GM23338 (cell line): ENCODE data around the gene PCNX3. TPM values are rescaled to one million over a fixed set of nuclear protein-coding genes. Genes with fewer than 3 reads are reported as not detected.

Experiments
- ATAC-seq: fragments of 200-7000 bp; cut with Tn5 transposase; 3 replicates; pipeline ENCODE4 v1.9.1; 2020
- DNase-seq: peaks from one replicate; pipeline ENCODE4 v3.0.0-alpha.2; 2015; ENCODE audit warnings: low spot score
- H2AFZ ChIP-seq: fragments of 200-600 bp; sonication (generic); 2 replicates; pipeline ENCODE4 v1.8.0; 2016; ENCODE audit warnings: antibody characterized with exemption, mild to moderate bottlenecking, moderate library complexity
- H3F3A ChIP-seq: fragments of 200-600 bp; sonication (generic); replicated peaks from 2 replicates; pipeline ENCODE4 v1.8.0; 2017; ENCODE audit warnings: antibody characterized with exemption, mixed run types, low read depth
- H3K27ac ChIP-seq: fragments of 200-600 bp; sonication (generic); 2 replicates; pipeline ENCODE4 v1.6.1; 2016; ENCODE audit warnings: low read depth
- H3K27me3 ChIP-seq: fragments of 200-600 bp; sonication (generic); 2 replicates; pipeline ENCODE4 v1.8.0; 2016; ENCODE audit warnings: mild to moderate bottlenecking, mixed run types, moderate library complexity; ENCODE audit not compliant: insufficient read depth
- H3K36me3 ChIP-seq: fragments of 200-600 bp; sonication (generic); 2 replicates; pipeline ENCODE4 v1.8.0; 2016; ENCODE audit warnings: mild to moderate bottlenecking; ENCODE audit not compliant: insufficient read depth
- H3K4me1 ChIP-seq: fragments of 200-600 bp; sonication (generic); 2 replicates; pipeline ENCODE4 v1.8.0; 2016; ENCODE audit warnings: mild to moderate bottlenecking, moderate library complexity; ENCODE audit not compliant: insufficient read depth
- H3K4me2 ChIP-seq: fragments of 200-600 bp; sonication (generic); 2 replicates; pipeline ENCODE4 v1.7.1; 2017; ENCODE audit warnings: mixed run types
- H3K4me3 ChIP-seq: fragments of 200-600 bp; sonication (generic); 2 replicates; pipeline ENCODE4 v1.6.1; 2016; ENCODE audit warnings: mixed run types
- H3K79me2 ChIP-seq: fragments of 200-600 bp; sonication (generic); replicated peaks from 2 replicates; pipeline ENCODE4 v1.8.0; 2017; ENCODE audit warnings: mild to moderate bottlenecking; ENCODE audit not compliant: insufficient read depth
- H3K9me2 ChIP-seq: fragments of 200-600 bp; sonication (generic); 2 replicates; pipeline ENCODE4 v1.8.0; 2017; ENCODE audit not compliant: insufficient read depth
- H4K20me1 ChIP-seq: fragments of 200-600 bp; sonication (generic); replicated peaks from 2 replicates; pipeline ENCODE4 v1.8.0; 2017; ENCODE audit warnings: mild to moderate bottlenecking; ENCODE audit not compliant: insufficient read depth
- H3K27ac Mint-ChIP-seq: 2 replicates; pipeline ENCODE4 v1.8.0; 2020; ENCODE audit warnings: inconsistent platforms, mild to moderate bottlenecking, moderate library complexity, mixed read lengths
- H3K27me3 Mint-ChIP-seq: 3 replicates; pipeline ENCODE4 v1.8.0; 2022; ENCODE audit warnings: low read depth, mild to moderate bottlenecking, moderate library complexity, mixed read lengths, inconsistent platforms; ENCODE audit not compliant: insufficient read depth, poor library complexity
- H3K36me3 Mint-ChIP-seq: 3 replicates; pipeline ENCODE4 v1.8.0; 2021; ENCODE audit warnings: low read depth, mild to moderate bottlenecking, inconsistent platforms, moderate library complexity, mixed read lengths
- H3K4me1 Mint-ChIP-seq: 3 replicates; pipeline ENCODE4 v1.8.0; 2020; ENCODE audit warnings: mild to moderate bottlenecking, inconsistent platforms, mixed read lengths
- H3K4me3 Mint-ChIP-seq: 3 replicates; pipeline ENCODE4 v1.8.0; 2021; ENCODE audit warnings: moderate library complexity, mild to moderate bottlenecking, inconsistent platforms, mixed read lengths
- H3K9me3 Mint-ChIP-seq: 3 replicates; pipeline ENCODE4 v1.8.0; 2020; ENCODE audit warnings: moderate library complexity, mild to moderate bottlenecking, inconsistent platforms, mixed read lengths
- CREB1 ChIP-seq: fragments of 250-450 bp; sonication (Bioruptor Pico); IDR thresholded peaks from 2 replicates; pipeline ENCODE4 v1.5.0; 2020; ENCODE audit warnings: low read depth, mild to moderate bottlenecking, moderate library complexity
- CTCF ChIP-seq, 2 experiments: fragments of 200-600 bp in 1 of 2; sonication (generic) in 1 of 2; conservative IDR thresholded peaks; 2 replicates each; pipeline versions ENCODE4 v1.5.1 to v1.6.1; 2016 to 2017; ENCODE audit warnings: antibody characterized with exemption in 2 of 2, low read depth in 2 of 2, mild to moderate bottlenecking in 2 of 2, moderate library complexity in 1 of 2
- ETS1 ChIP-seq: IDR thresholded peaks from 2 replicates; pipeline ENCODE4 v1.6.1; 2016; ENCODE audit warnings: antibody characterized with exemption
- EZH2 ChIP-seq: fragments of 200-600 bp; sonication (generic); IDR thresholded peaks from one replicate; pipeline ENCODE4 v1.8.0; 2017; ENCODE audit warnings: antibody characterized with exemption, mild to moderate bottlenecking, low read depth; ENCODE audit not compliant: unreplicated experiment
- EZH2phosphoT487 ChIP-seq: fragments of 200-600 bp; sonication (generic); IDR thresholded peaks from one replicate; pipeline ENCODE4 v1.8.1; 2018; ENCODE audit warnings: antibody characterized with exemption; ENCODE audit not compliant: unreplicated experiment
- JUNB ChIP-seq: IDR thresholded peaks from one replicate; pipeline ENCODE4 v1.6.1; 2016; ENCODE audit warnings: antibody characterized with exemption; ENCODE audit not compliant: unreplicated experiment
- NANOG ChIP-seq: IDR thresholded peaks from 2 replicates; pipeline ENCODE4 v1.6.1; 2016; ENCODE audit warnings: antibody characterized with exemption, borderline replicate concordance
- POLR2AphosphoS5 ChIP-seq: IDR thresholded peaks from 2 replicates; pipeline ENCODE4 v1.6.1; 2016; ENCODE audit warnings: antibody characterized with exemption, low read depth
- REST ChIP-seq: IDR thresholded peaks from one replicate; pipeline ENCODE4 v1.6.1; 2018; ENCODE audit warnings: antibody characterized with exemption; ENCODE audit not compliant: unreplicated experiment
- STAT1 ChIP-seq: IDR thresholded peaks from one replicate; pipeline ENCODE4 v1.6.1; 2016; ENCODE audit warnings: antibody characterized with exemption; ENCODE audit not compliant: unreplicated experiment
- ZNF114 ChIP-seq: fragments of 250-450 bp; sonication (Bioruptor Pico); IDR thresholded peaks from 2 replicates; pipeline ENCODE4 v1.5.0; 2020; ENCODE audit warnings: mild to moderate bottlenecking, moderate library complexity
- ZNF331 ChIP-seq: fragments of 250-450 bp; sonication (Bioruptor Pico); IDR thresholded peaks from 2 replicates; pipeline ENCODE4 v1.5.0; 2020; ENCODE audit warnings: low read depth, mild to moderate bottlenecking, moderate library complexity
- ZNF462 ChIP-seq: fragments of 250-450 bp; sonication (Bioruptor Pico); IDR thresholded peaks from 2 replicates; pipeline ENCODE4 v1.5.0; 2020; ENCODE audit warnings: mild to moderate bottlenecking, moderate library complexity
- polyA plus RNA-seq: library from polyadenylated mRNA; unstranded; fragments of >200 nt; fragmentation: Nextera tagmentation; extraction: Ambion mirVana; gene quantifications from 2 replicates; pipeline ENCODE4 v1.2.1, GENCODE V29; 2016
- total RNA-seq: library from RNA; depleted of rRNA; stranded (reverse); fragments of >200 nt; shearing (Covaris generic); gene quantifications from 2 replicates; pipeline ENCODE4 v1.2.3, GENCODE V29; 2014

The PCNX3 gene
- total and polyA plus RNA-seq, 2 experiments from 2014 or later = 8.7 to 52.2 TPM

GRCh38 chr11:65604258-65604657 is 11.3 kb upstream of the PCNX3 start:
- peaks cover 10% of the 10 kb centered on the region for H3K4me1 Mint-ChIP-seq
- Histone ChIP-seq H3K79me2 (no peaks in the 10 kb centered on the region), H3K36me3 (no peaks in the 10 kb centered on the region), H3K4me1 (peaks cover 12% of the 10 kb centered on the region), H3K4me3 (no peak overlapping the region), H3K9me2 (no peaks in the 10 kb centered on the region), H4K20me1 (no peaks in the 10 kb centered on the region; the same call in 1 of the 2 replicates), H3F3A (peaks cover 15% of the 10 kb centered on the region), H2AFZ (no peak overlapping the region), H3K27ac (no peak overlapping the region), H3K4me2 (no peak overlapping the region), H3K27me3 (no peaks in the 10 kb centered on the region)
- no peaks in the 10 kb centered on the region for H3K9me3 Mint-ChIP-seq
- DNase-seq (no peak), ATAC-seq (no peak)
- H3K27ac Mint-ChIP-seq = no peak overlapping the region
- TF ChIP-seq ETS1 (no peak), ZNF331 (CRISPR knock-in tag) (no peak), STAT1 (no peak), CREB1 (no peak), ZNF462 (no peak), EZH2 (no peak), ZNF114 (CRISPR knock-in tag) (no peak), NANOG (no peak), CTCF (conservative IDR thresholded peaks at IDR 0.05; ENCODE audit: low read depth in 2 of 2) (no peak), JUNB (no peak), REST (no peak), EZH2phosphoT487 (no peak), POLR2AphosphoS5 (no peak)
- H3K4me3 Mint-ChIP-seq = no peak overlapping the region
- H3K36me3 Mint-ChIP-seq = peaks cover 14% of the 10 kb centered on the region
- peaks cover 16% of the 10 kb centered on the region for H3K27me3 Mint-ChIP-seq
